NCI-H187 (cell line): ENCODE results near the gene ICA1L.

Experiments
- DNase-seq, 2 experiments: peaks; one replicate each; lab custom pipeline; 2025; lab: John Stamatoyannopoulos, UW

Gene ICA1L

DNA sequence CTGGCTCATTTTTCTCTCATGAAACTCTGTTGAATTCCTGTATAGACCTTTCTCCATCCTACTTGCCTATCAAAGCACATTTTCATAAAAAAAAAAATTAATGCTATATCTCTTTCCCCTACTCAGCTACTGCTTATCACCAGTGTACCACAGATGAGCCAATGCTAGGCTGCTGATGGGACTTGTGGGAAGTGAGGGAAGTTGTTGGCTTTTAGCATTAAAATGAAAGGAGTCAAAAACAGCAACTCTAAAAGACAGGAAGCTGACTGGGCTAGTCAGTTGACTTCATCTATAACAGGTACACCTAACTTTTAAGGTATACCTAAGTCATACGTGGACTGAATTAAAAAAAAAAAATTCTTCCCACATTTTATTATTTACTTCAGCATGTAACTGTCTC, 134.7 kb downstream of the ICA1L start:
- DNase-seq: no peak

DNA sequence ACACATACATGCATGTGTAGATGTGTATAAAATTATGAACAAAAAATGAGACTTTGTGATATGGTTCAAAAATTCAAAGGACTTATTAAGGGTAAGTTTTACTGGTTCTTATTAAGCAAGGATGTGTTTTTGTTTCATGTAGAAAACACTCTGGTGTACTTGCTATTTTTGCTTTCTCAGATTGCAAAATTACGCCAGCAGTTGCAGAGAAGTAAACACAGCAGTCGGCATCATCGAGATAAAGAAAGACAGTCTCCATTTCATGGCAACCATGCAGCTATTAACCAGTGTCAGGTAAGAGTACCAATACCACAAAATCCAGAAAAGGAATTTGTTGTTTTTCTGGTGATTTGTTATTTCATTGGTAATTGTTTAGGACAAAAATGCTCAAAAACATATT, 145.5 kb downstream of the ICA1L start:
- DNase-seq: no peak

DNA sequence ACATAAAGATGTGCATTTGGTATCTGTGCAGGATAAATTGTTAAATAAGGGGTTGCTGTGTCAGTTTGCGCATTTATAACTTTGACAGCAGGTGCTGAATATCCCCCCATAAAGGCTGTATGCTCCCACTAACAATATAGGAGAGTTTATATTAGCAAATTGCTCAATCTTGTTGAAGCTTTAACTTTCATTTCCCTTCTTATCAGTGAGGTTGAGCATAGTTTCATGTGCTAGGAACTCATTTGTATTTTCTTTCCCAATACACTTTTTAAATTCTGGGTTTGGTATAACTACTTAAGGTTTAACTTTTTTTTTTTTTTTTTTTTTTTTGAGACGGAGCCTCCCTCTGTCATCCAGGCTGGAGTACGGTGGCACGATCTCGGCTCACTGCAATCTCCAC, 147.8 kb downstream of the ICA1L start:
- no peak for DNase-seq
